Osteoblast (primary cell): ENCODE data around the gene WBP1. TPM values are rescaled to one million over a fixed set of nuclear protein-coding genes. Genes with fewer than 3 reads are reported as not detected.

Experiments used
- DNase-seq: peaks from one replicate; pipeline ENCODE4 v3.0.0; 2011; ENCODE audit warnings: low spot score, mixed read lengths; ENCODE audit not compliant: insufficient read length; ENCODE audit errors: missing footprints
- H2AFZ ChIP-seq: 2 replicates; pipeline ENCODE4 v1.6.0; 2011; ENCODE audit warnings: mild to moderate bottlenecking, low read length
- H3K27ac ChIP-seq: 2 replicates; pipeline ENCODE4 v1.5.1; 2011; ENCODE audit warnings: mild to moderate bottlenecking, low read depth, low read length, moderate library complexity
- H3K27me3 ChIP-seq: 2 replicates; pipeline ENCODE4 v1.6.0; 2012; ENCODE audit warnings: mild to moderate bottlenecking, control low read depth, inconsistent platforms, low read length, moderate library complexity; ENCODE audit not compliant: insufficient read depth
- H3K36me3 ChIP-seq: 2 replicates; pipeline ENCODE4 v1.5.1; 2011; ENCODE audit warnings: mild to moderate bottlenecking, low read length, control low read depth, moderate library complexity; ENCODE audit not compliant: insufficient read depth
- H3K4me1 ChIP-seq: 2 replicates; pipeline ENCODE4 v1.5.1; 2011; ENCODE audit warnings: mild to moderate bottlenecking, low read length, control low read depth, moderate library complexity; ENCODE audit not compliant: insufficient read depth
- H3K4me2 ChIP-seq: 2 replicates; pipeline ENCODE4 v1.6.0; 2011; ENCODE audit warnings: mild to moderate bottlenecking, low read length; ENCODE audit not compliant: insufficient read depth
- H3K4me3 ChIP-seq: fragments of 200-600 bp; sonication (generic); 3 replicates; pipeline ENCODE4 v1.5.1; 2012; ENCODE audit warnings: mild to moderate bottlenecking, low read length, inconsistent platforms; ENCODE audit not compliant: insufficient read depth
- H3K79me2 ChIP-seq: 2 replicates; pipeline ENCODE4 v1.6.0; 2012; ENCODE audit warnings: mild to moderate bottlenecking, low read length, control low read depth, inconsistent platforms; ENCODE audit not compliant: insufficient read depth
- H3K9me3 ChIP-seq: 2 replicates; pipeline ENCODE4 v1.5.1; 2011; ENCODE audit warnings: low read depth, low read length, control low read depth
- H4K20me1 ChIP-seq: 2 replicates; pipeline ENCODE4 v1.6.0; 2012; ENCODE audit warnings: mild to moderate bottlenecking, low read length, control low read depth; ENCODE audit not compliant: insufficient read depth
- CTCF ChIP-seq: IDR thresholded peaks from 2 replicates; pipeline ENCODE4 v1.5.1; 2011; ENCODE audit warnings: mild to moderate bottlenecking, low read depth, low read length, moderate library complexity; ENCODE audit errors: extremely low read depth
- total RNA-seq: library from RNA; depleted of rRNA; stranded (reverse); fragments of >200 nt; gene quantifications from 2 replicates; pipeline ENCODE4 v1.2.3, GENCODE V29; 2012

WBP1 gene
- total RNA-seq, 1 donor: 35.5 TPM

GRCh38 chr2:74507145-74507925 lies 49.1 kb downstream of the WBP1 start, which contains the start of gene PCGF1:
TSS of gene PCGF1 (minus strand) at chr2:74507695. CDS start at chr2:74507668, 27 bp downstream.
- no peaks in the 10 kb centered on the region for H4K20me1 ChIP-seq
- peak within 1 kb of the TSS; percentile 99 for H3K27ac ChIP-seq
- peaks cover 17% of the 10 kb centered on the region for H3K27me3 ChIP-seq
- no peaks in the 10 kb centered on the region for H3K9me3 ChIP-seq
- peak; percentile 99 for DNase-seq
- peak; percentile 35 for TF ChIP-seq CTCF
- peaks cover 14% of the 10 kb centered on the region for H3K36me3 ChIP-seq
- peaks cover 41% of the 10 kb centered on the region for H3K79me2 ChIP-seq
- peaks cover 54% of the 10 kb centered on the region for H3K4me1 ChIP-seq
- peak within 1 kb of the TSS; percentile 99 for H3K4me3 ChIP-seq
- peak within 1 kb of the TSS; percentile 94 for H3K4me2 ChIP-seq
- H2AFZ ChIP-seq: peak within 1 kb of the TSS; percentile 98

DNA sequence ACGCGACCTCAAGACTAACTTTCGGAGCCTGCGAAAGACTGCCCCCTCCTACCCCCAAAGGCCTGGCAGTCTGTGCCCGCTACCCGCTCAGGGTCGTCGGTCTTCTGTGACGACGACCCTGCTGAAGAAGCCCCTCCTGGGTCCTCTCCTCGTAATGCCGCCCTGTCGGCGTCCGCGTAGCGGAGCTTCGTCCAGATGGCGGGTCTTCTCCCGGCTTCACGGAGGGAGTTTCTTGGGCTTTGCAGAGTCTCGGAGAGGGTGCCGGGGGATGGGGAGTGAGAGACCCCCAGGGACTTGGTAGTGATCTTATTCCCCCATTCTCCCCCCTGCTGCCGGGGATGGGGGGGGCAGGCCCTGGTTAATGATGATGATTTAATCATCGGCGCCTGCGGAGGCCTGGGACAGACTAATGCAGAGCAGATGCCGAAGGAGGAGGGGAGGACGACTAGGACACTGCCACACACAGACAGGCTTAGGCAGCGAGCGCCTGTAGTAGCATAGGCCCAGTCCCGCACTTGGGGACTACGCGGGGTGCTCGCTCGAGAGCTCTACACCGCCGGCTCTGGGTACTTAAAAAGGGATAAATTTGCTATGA lies 49.8 kb downstream of the WBP1 start:
- Histone ChIP-seq H3K79me2 (peaks cover 38% of the 10 kb centered on the region), H4K20me1 (no peaks in the 10 kb centered on the region), H3K36me3 (peaks cover 14% of the 10 kb centered on the region), H3K9me3 (no peaks in the 10 kb centered on the region), H3K27me3 (peaks cover 22% of the 10 kb centered on the region), H3K27ac (peak overlapping the region; percentile 99), H3K4me1 (peaks cover 54% of the 10 kb centered on the region), H2AFZ (peak overlapping the region; percentile 98), H3K4me2 (peak overlapping the region; percentile 94), H3K4me3 (peak overlapping the region; percentile 99)
- peak; percentile 90 for DNase-seq
- no peak for TF ChIP-seq CTCF

- H3K27me3 ChIP-seq: peaks cover 44% of the 10 kb centered on the region
- no peak overlapping the region for H3K4me3 ChIP-seq
- no peak for DNase-seq
- no peak for TF ChIP-seq CTCF
- no peak overlapping the region for H3K27ac ChIP-seq
- peaks cover 32% of the 10 kb centered on the region for H3K4me1 ChIP-seq
- H2AFZ ChIP-seq: no peak overlapping the region
- H3K9me3 ChIP-seq: no peaks in the 10 kb centered on the region
- H4K20me1 ChIP-seq: no peaks in the 10 kb centered on the region
- H3K36me3 ChIP-seq: peaks cover 4% of the 10 kb centered on the region
- H3K79me2 ChIP-seq: peaks cover 18% of the 10 kb centered on the region
- H3K4me2 ChIP-seq: no peak overlapping the region
Measured at GRCh38 chr2:74510272-74510671, 52.0 kb downstream of the WBP1 start.

Other genes with a start within 250 kb of the WBP1 start
- 0.36 and 2.7 TPM in 2 replicates for gene SLC4A5, start 115.0 kb upstream of the WBP1 start, total RNA-seq
- gene DCTN1, start 78.1 kb upstream of the WBP1 start, total RNA-seq: 135 and 177 TPM in 2 replicates
- gene C2orf81, start 36.8 kb upstream of the WBP1 start, total RNA-seq: 0.72 and 1.5 TPM in 2 replicates
- 21.2 and 23.9 TPM in 2 replicates for gene WDR54, start 36.7 kb upstream of the WBP1 start, total RNA-seq
- 14.1 and 16.2 TPM in 2 replicates for gene RTKN, start 16.5 kb upstream of the WBP1 start, total RNA-seq
- 11.8 and 15.9 TPM in 2 replicates for gene INO80B, start 3.4 kb upstream of the WBP1 start, total RNA-seq
- 33.3 and 35.9 TPM in 2 replicates for gene MOGS, start 6.9 kb downstream of the WBP1 start, total RNA-seq
- gene MRPL53, start 14.2 kb downstream of the WBP1 start, total RNA-seq: 18.0 and 23.5 TPM in 2 replicates
- gene CCDC142, start 24.6 kb downstream of the WBP1 start, total RNA-seq: 32.4 and 32.6 TPM in 2 replicates
- 17.0 and 18.3 TPM in 2 replicates for gene TTC31, start 24.6 kb downstream of the WBP1 start, total RNA-seq
- gene LBX2, start 41.2 kb downstream of the WBP1 start, total RNA-seq: 4.1 and 5.4 TPM in 2 replicates
- gene PCGF1, start 49.3 kb downstream of the WBP1 start, total RNA-seq: 22.4 and 26.5 TPM in 2 replicates
- gene TLX2, start 56.0 kb downstream of the WBP1 start, total RNA-seq: under 0.01 and 0.36 TPM in 2 replicates
- not detected in 2 replicates for gene DQX1, start 67.8 kb downstream of the WBP1 start, total RNA-seq
- gene AUP1, start 71.3 kb downstream of the WBP1 start, total RNA-seq: 82.9 and 86.3 TPM in 2 replicates
- 51.8 and 53.6 TPM in 2 replicates for gene HTRA2, start 71.5 kb downstream of the WBP1 start, total RNA-seq
- gene LOXL3, start 95.5 kb downstream of the WBP1 start, total RNA-seq: 64.8 and 97.4 TPM in 2 replicates
- 89.8 and 93.1 TPM in 2 replicates for gene DOK1, start 96.3 kb downstream of the WBP1 start, total RNA-seq
- gene M1AP, start 189.9 kb downstream of the WBP1 start, total RNA-seq: under 0.01 and 0.29 TPM in 2 replicates
- 7.2 and 7.7 TPM in 2 replicates for gene SEMA4F, start 195.8 kb downstream of the WBP1 start, total RNA-seq